Sigmoid colon (tissue), 4 donors: ENCODE results near the gene LHFPL5.

Experiments
- POLR2A ChIP-seq, 2 donors: fragments of 450-650 bp; IDR thresholded peaks; one replicate each; pipeline ENCODE4 v1.6.1; 2016; ENCODE audit warnings: antibody characterized with exemption in 2 of 2, mild to moderate bottlenecking in 2 of 2, moderate library complexity in 2 of 2
- POLR2AphosphoS5 ChIP-seq, 4 donors: sonication (generic); formaldehyde crosslinking; IDR thresholded peaks; one replicate each; pipeline ENCODE4 v1.6.1; 2017; ENCODE audit warnings: antibody characterized with exemption in 4 of 4
- TF ChIP-seq, protein P1 (sequence below), 4 experiments: fragments of 450-650 bp in 3 of 4; fragments of 200-600 bp in 1 of 4; IDR thresholded peaks; one replicate each; pipeline ENCODE4 v1.5.1; 2016 to 2019; ENCODE audit warnings: antibody characterized with exemption in 4 of 4, mild to moderate bottlenecking in 3 of 4, moderate library complexity in 2 of 4

DNA sequence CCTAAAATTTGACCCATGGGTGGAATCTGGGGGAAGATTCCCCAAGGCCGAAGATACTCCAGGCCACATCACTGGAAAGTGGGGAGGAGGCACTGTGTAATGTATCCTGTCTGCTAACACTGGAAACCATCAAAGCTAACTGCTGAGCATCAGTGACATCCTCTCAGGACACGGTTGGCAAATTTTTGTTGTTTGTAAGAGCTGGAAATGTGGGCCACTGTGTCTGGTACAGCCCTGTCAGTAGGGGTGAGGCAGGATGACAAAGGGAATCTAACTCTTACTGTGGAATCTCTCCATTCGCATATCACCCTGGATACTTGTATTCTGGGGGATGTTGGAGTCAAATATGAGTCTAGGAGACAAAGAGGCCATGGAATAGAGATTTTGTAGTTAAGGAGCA is 45.7 kb upstream of the LHFPL5 start:
- no peak for TF ChIP-seq POLR2AphosphoS5 (IDR thresholded peaks at IDR 0.05)
- no peak for TF ChIP-seq POLR2A (IDR thresholded peaks at IDR 0.05)
- TF ChIP-seq, protein P1, sequence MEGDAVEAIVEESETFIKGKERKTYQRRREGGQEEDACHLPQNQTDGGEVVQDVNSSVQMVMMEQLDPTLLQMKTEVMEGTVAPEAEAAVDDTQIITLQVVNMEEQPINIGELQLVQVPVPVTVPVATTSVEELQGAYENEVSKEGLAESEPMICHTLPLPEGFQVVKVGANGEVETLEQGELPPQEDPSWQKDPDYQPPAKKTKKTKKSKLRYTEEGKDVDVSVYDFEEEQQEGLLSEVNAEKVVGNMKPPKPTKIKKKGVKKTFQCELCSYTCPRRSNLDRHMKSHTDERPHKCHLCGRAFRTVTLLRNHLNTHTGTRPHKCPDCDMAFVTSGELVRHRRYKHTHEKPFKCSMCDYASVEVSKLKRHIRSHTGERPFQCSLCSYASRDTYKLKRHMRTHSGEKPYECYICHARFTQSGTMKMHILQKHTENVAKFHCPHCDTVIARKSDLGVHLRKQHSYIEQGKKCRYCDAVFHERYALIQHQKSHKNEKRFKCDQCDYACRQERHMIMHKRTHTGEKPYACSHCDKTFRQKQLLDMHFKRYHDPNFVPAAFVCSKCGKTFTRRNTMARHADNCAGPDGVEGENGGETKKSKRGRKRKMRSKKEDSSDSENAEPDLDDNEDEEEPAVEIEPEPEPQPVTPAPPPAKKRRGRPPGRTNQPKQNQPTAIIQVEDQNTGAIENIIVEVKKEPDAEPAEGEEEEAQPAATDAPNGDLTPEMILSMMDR (IDR thresholded peaks at IDR 0.05): no peak
